Esophagus muscularis mucosa (tissue), 3 donors: ENCODE data around the gene SLC10A7.

ENCODE experiments used
- POLR2A ChIP-seq: fragments of 450-650 bp; IDR thresholded peaks from one replicate; pipeline ENCODE4 v1.6.1; 2017; ENCODE audit warnings: antibody characterized with exemption, moderate library complexity, mild to moderate bottlenecking, low read depth
- TF ChIP-seq, protein P1 (sequence below), 3 experiments: fragments of 200-600 bp in 2 of 3; fragments of 450-650 bp in 1 of 3; sonication (generic) in 2 of 3; IDR thresholded peaks; one replicate each; pipeline ENCODE4 v1.5.1; 2017 to 2019; ENCODE audit warnings: antibody characterized with exemption in 3 of 3, mild to moderate bottlenecking in 2 of 3, moderate library complexity in 1 of 3

DNA sequence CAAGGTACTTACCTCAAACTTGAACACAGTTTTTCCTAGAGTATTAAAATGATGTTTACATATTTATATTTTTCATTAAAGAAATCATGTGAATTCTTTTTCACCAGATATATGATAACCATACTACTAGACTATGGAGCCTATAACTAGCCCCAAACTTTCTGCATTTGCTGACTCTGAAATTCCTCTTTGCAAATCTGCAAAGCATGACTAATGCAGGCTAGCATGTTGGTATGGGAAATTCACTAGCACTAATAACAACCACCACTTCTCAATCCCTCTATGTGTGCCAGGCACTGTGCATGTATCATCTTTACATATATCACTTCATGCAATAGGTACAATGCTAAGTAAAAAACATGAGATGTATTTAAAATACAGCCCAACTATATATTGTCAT lies 51.1 kb downstream of the SLC10A7 start:
- TF ChIP-seq, protein P1, sequence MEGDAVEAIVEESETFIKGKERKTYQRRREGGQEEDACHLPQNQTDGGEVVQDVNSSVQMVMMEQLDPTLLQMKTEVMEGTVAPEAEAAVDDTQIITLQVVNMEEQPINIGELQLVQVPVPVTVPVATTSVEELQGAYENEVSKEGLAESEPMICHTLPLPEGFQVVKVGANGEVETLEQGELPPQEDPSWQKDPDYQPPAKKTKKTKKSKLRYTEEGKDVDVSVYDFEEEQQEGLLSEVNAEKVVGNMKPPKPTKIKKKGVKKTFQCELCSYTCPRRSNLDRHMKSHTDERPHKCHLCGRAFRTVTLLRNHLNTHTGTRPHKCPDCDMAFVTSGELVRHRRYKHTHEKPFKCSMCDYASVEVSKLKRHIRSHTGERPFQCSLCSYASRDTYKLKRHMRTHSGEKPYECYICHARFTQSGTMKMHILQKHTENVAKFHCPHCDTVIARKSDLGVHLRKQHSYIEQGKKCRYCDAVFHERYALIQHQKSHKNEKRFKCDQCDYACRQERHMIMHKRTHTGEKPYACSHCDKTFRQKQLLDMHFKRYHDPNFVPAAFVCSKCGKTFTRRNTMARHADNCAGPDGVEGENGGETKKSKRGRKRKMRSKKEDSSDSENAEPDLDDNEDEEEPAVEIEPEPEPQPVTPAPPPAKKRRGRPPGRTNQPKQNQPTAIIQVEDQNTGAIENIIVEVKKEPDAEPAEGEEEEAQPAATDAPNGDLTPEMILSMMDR (IDR thresholded peaks at IDR 0.05), result no peak
- TF ChIP-seq POLR2A, result no peak
